Uterus (tissue), 4 donors: ENCODE measurements around the gene ADGB. TPM values are rescaled to one million over a fixed set of nuclear protein-coding genes. Genes with fewer than 3 reads are reported as not detected.

ENCODE experiments used
- DNase-seq, 2 donors: peaks; one replicate each; pipeline ENCODE4 v3.0.0-alpha.2; 2019 to 2020
- H3K27ac ChIP-seq, 2 donors: fragments of 200-600 bp; sonication (generic); 1 replicate in 1 of 2; 2 replicates in 1 of 2; pipeline ENCODE4 v1.5.1; 2016 to 2018
- H3K27me3 ChIP-seq, 2 donors: fragments of 200-600 bp; sonication (generic); one replicate each; pipeline ENCODE4 v1.5.1; 2018 to 2019; ENCODE audit warnings: control low read depth in 1 of 2
- H3K36me3 ChIP-seq, 2 donors: fragments of 200-600 bp; sonication (generic); one replicate each; pipeline ENCODE4 v1.5.1; 2019; ENCODE audit warnings: control low read depth in 1 of 2
- H3K4me1 ChIP-seq, 2 donors: fragments of 200-600 bp; sonication (generic); one replicate each; pipeline ENCODE4 v1.5.1; 2018 to 2019; ENCODE audit warnings: control low read depth in 1 of 2
- H3K4me3 ChIP-seq, 2 donors: fragments of 200-600 bp; sonication (generic); 1 replicate in 1 of 2; 2 replicates in 1 of 2; pipeline ENCODE4 v1.5.1; 2018 to 2019; ENCODE audit warnings: mild to moderate bottlenecking in 1 of 2
- H3K9me3 ChIP-seq, 2 donors: fragments of 200-600 bp; sonication (generic); one replicate each; pipeline ENCODE4 v1.5.1; 2019; ENCODE audit warnings: control low read depth in 1 of 2
- CTCF ChIP-seq, 4 experiments: fragments of 200-600 bp in 2 of 4; fragments of 450-650 bp in 2 of 4; sonication (generic) in 2 of 4; IDR thresholded peaks; one replicate each; pipeline ENCODE4 v1.5.1; 2016 to 2019; ENCODE audit warnings: antibody characterized with exemption in 4 of 4, mild to moderate bottlenecking in 2 of 4, moderate library complexity in 1 of 4
- POLR2A ChIP-seq, 2 donors: fragments of 450-650 bp; IDR thresholded peaks; one replicate each; pipeline ENCODE4 v1.6.1; 2016; ENCODE audit warnings: antibody characterized with exemption in 2 of 2, mild to moderate bottlenecking in 1 of 2, moderate library complexity in 1 of 2
- intact Hi-C: fragments of 100-400 bp; cut with DNase I; formaldehyde crosslinking; loops from one replicate; pipeline ENCODE4 v1.15.1; 2023; ENCODE audit warnings: low total_unique reads
- total RNA-seq, 4 donors: library from RNA; depleted of rRNA in 3 of 4; stranded (reverse); fragments of >200 nt in 3 of 4; gene quantifications; one replicate each; pipeline versions ENCODE4 v1.1.0 to v1.2.4, GENCODE V29; 2014 to 2023
- donor health status: DM: yes; HTN: yes; CAD: no.

Gene ADGB
- total RNA-seq, 4 donors from 2014 or later = 1.9 to 7.7 TPM; not detected in 2

DNA sequence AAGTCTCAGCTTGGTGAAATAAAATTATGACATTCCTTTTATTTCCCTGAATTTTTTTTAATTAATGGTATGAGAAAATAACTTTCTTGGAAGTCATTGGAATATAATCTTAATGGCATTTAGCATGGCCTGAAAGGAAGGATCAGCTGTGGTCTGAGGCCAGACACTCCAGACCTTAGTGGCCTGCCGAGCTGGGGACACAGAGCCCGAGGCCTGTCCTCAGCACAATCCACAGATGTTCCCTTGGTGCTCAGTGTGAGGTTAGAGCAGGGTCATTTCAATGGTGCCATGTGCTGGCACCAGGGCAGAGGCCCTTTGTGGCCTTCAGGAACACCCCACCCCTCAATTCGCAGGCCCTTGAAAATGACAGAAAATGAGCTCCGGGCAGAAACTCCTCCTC, 120.6 kb downstream of the ADGB start:
- no peak overlapping the region for H3K4me3 ChIP-seq
- no peaks in the 10 kb centered on the region for H3K36me3 ChIP-seq
- TF ChIP-seq CTCF (IDR thresholded peaks at IDR 0.05) (no peak), POLR2A (IDR thresholded peaks at IDR 0.05) (no peak)
- H3K27ac ChIP-seq = no peak overlapping the region
- intact Hi-C loops = no loop called here
- no peaks in the 10 kb centered on the region for H3K4me1 ChIP-seq
- DNase-seq = no peak
- H3K9me3 ChIP-seq = no peaks in the 10 kb centered on the region
- H3K27me3 ChIP-seq = no peaks in the 10 kb centered on the region

GRCh38 chr6:146739696-146740095, 140.9 kb downstream of the ADGB start:
- DNase-seq = no peak
- Histone ChIP-seq H3K4me3 (no peak overlapping the region), H3K4me1 (no peaks in the 10 kb centered on the region), H3K36me3 (no peaks in the 10 kb centered on the region), H3K9me3 (no peaks in the 10 kb centered on the region), H3K27ac (no peak overlapping the region), H3K27me3 (no peaks in the 10 kb centered on the region)
- TF ChIP-seq POLR2A (IDR thresholded peaks at IDR 0.05) (no peak), CTCF (IDR thresholded peaks at IDR 0.05) (no peak)
- intact Hi-C loops = no loop called here

- TF ChIP-seq POLR2A (IDR thresholded peaks at IDR 0.05) (no peak), CTCF (IDR thresholded peaks at IDR 0.05) (no peak)
- H3K27ac ChIP-seq = no peak overlapping the region
- intact Hi-C loops = no loop called here
- H3K27me3 ChIP-seq = no peaks in the 10 kb centered on the region
- DNase-seq = no peak
- no peak overlapping the region for H3K4me3 ChIP-seq
- no peaks in the 10 kb centered on the region for H3K36me3 ChIP-seq
- H3K9me3 ChIP-seq = no peaks in the 10 kb centered on the region
- no peaks in the 10 kb centered on the region for H3K4me1 ChIP-seq
These were observed 142.8 kb downstream of the ADGB start for GRCh38 chr6:146741609-146742008.

GRCh38 chr6:146753306-146753705, 154.5 kb downstream of the ADGB start:
- DNase-seq = no peak
- no peak overlapping the region for H3K4me3 ChIP-seq
- no peaks in the 10 kb centered on the region for H3K4me1 ChIP-seq
- no peaks in the 10 kb centered on the region for H3K9me3 ChIP-seq
- no peaks in the 10 kb centered on the region for H3K27me3 ChIP-seq
- TF ChIP-seq POLR2A (IDR thresholded peaks at IDR 0.05) (no peak), CTCF (IDR thresholded peaks at IDR 0.05) (no peak)
- no peak overlapping the region for H3K27ac ChIP-seq
- intact Hi-C loops = no loop called here
- no peaks in the 10 kb centered on the region for H3K36me3 ChIP-seq

- no peaks in the 10 kb centered on the region for H3K4me1 ChIP-seq
- no peak for DNase-seq
- H3K36me3 ChIP-seq = no peaks in the 10 kb centered on the region
- H3K4me3 ChIP-seq = no peak overlapping the region
- H3K27ac ChIP-seq = no peak overlapping the region
- no peak for TF ChIP-seq CTCF (IDR thresholded peaks at IDR 0.05)
- TF ChIP-seq POLR2A (IDR thresholded peaks at IDR 0.05) = no peak
- H3K27me3 ChIP-seq = no peaks in the 10 kb centered on the region
- H3K9me3 ChIP-seq = no peaks in the 10 kb centered on the region
- intact Hi-C loops = no loop called here
These were observed 168.9 kb downstream of the ADGB start for GRCh38 chr6:146767632-146768031.
